T47D (cell line): Measurements from ENCODE around the gene APBB1.

ENCODE experiments used
- DNase-seq, 2 experiments: peaks; one replicate each; pipeline versions ENCODE4 v3.0.0 to v3.0.0-alpha.2; 2011 to 2012; ENCODE audit warnings: low read depth in 1 of 2, low spot score in 1 of 2
- JUND ChIP-seq: IDR thresholded peaks from 2 replicates; pipeline ENCODE4 v1.6.1; 2012; ENCODE audit warnings: low read depth
- in situ Hi-C: cut with HindIII; loops from 2 replicates; pipeline ENCODE4 v1.10.0; 2016; ENCODE audit warnings: low sequenced_read_pairs, low pct_unique_long_range_greater_than_20kb

Gene APBB1

DNA sequence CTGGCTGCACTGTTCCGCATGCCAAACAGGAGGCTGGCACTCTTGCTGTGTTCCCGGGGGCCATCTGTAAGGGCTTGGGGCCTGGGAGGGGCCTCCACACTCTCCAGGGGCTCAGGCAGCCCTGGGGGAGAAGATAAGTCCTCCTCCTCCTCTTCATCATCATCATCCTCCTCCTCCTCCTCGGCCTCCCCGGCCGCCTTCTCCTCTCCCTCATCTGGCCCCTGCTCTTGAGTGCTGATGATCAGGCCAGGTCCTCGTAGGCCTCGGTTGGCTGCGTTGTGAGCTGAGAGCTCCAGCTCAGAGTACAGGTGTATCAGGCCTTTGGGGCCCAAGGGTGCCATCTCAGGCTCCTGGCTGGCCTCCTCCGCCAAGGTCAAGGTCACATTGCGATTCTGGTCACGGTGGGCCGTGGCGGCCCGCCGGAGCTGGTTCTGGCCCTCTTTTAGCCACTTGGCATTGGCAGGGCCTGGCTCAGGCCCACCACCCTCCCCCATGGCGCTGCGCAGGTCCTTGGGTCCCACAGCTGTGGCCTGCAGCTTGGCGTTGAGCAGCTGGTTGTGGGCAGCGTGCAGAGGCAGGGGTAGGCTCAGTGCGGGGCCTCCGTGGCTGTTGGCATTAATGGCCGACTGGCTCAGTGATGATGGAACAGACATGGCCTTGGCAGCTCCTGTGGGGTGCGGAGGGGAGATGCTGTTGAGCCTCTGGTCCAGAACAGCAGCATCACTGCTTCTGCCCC, 8.0 kb downstream of the APBB1 start:
- TF ChIP-seq JUND: no peak
- in situ Hi-C loops: no loop called here
- no peak for DNase-seq

DNA sequence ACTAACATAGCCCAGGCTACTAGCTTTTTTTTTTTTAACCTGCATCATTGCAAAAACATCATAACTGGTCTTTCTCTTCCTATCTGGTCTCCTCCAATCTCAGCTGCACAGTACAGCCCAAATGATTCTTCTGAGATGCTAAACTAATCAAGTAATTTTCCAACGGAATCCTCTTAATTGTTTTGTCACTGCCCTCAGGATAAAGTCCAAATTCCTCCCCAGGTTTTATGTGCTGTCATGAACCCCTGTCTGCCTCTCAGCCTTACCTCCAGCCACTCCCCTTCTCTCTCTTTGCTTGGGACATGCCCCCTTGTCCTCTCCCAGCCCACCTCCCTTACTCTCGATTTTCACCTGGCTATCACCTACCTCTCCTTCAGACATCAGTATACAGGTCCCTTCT, 12.5 kb downstream of the APBB1 start:
- DNase-seq: no peak
- in situ Hi-C loops: no loop called here
- TF ChIP-seq JUND: no peak

DNA sequence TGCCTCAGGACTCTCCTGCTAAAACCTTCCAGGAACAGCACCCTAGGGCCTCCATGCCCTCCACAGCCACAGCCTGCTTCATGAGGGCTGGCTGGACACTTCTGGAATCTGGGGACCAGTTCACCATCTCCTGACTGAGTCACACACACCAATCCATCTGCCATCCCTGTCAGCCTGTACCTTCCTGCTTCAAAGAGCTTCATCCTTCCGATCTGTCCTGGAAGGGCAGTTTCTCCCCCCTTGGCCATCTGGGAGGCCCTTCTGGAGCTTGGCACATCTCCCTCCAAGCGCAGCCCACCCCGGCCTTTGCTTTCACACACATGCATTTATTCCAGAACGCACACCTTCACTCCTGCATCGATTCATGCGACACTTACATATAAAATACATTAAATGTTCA, 13.0 kb downstream of the APBB1 start:
- DNase-seq: no peak
- in situ Hi-C loops: no loop called here
- no peak for TF ChIP-seq JUND

DNA sequence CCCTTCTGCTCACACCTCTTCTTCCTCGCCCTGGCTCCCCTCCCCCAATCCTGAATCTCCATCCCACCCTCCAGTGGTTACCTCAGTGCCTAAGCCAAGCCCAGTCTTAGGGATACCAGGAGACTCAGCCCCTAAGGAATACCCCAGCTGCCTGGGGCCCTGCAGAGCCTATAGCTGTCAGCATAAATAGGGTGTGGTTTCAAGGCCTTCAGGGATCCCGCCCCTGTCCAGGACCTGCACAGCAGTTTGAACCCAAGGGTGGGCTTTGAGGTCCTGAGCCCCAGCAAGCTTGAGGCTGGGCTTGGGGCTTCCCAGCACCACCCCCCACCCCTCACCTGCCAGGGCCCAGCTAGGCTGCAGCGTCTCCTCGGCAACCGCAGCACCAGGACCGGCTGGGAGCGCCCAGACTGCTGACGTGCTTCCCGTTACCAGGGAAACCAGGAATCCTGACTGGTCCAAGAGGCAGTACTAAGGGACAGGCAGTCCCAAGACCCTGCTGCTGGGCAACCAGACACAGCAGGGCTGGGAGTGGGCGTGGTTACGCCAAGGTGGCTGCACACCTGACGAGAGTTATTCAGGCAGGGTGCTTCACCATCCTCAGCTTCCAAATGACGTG, 13.7 kb downstream of the APBB1 start:
- no peak for DNase-seq
- no peak for TF ChIP-seq JUND
- in situ Hi-C loops: no loop called here

DNA sequence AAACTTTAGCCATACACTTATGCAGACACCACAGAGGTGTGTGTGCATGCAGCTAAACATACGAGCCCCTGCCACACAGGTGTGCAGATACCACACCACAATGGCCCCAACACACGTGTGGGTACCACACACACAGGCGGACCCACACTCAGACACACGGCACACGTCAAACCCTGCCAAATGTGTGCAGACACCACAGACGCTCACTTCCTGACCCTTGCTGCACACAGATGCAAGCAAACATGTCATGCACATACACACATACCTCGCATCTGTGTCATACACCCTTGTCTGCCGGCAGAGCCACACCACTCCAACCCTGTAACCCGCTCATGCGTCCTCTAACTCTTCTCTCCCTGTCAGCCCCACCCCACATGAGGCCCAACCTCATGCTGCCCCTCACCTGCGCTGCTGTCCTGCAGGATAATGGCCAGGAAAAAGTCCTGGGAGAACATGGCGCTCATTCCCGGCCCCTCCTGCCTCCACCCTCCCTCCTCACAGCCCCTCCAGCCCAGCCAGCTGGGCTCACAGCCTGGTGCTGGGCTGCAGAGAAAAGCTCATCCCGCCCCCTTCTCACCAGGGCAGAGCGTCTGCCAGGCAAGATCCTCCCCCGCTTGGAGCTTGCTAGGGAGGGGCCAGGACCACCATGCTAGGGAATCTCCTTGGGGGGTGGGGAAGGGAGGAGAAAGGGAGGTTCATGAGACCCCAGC, 14.4 kb downstream of the APBB1 start:
- no peak for TF ChIP-seq JUND
- in situ Hi-C loops: no loop called here
- no peak for DNase-seq

DNA sequence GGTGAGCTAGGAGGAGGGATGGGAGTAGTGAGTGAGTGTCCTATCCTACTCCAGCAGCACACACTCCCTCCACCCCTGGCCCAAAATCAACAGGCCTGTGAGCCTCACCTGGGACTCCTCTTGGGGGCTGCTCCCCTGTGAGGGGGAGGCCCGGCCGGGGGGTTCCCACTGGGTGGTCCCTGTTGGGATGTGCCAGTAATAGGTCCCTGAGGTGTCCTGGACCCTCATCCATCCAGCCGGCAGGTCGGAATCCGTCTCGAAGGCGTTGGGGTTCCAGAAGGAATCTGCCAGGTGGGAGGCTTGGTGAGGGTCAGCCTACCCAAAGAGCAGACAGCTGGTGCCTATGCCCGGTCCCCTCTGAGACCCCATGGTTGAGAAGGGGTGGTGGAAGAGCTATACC, 15.4 kb downstream of the APBB1 start:
- in situ Hi-C loops: no loop called here
- no peak for DNase-seq
- TF ChIP-seq JUND: no peak

DNA sequence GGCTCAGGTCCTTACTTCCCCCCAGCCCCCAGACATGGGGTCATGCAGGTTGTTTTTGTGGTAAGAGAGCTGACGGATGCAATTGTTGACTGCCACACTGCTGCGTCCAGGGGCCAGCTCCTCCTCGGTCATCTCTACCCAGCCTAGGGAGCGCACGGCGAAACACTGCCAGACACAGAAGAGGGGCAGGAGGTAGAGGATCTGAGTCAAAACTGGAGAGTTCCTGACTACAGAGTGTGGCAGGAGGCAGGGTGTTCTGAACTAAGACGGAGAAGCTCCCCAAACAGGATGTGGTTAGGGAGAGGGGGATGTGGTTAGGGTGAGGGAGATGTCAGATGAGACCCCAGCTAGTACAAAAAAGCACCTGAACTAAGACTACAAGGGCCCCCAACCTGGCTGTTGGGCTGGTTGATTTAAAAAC, 16.3 kb downstream of the APBB1 start:
- DNase-seq: no peak
- in situ Hi-C loops: no loop called here
- TF ChIP-seq JUND: no peak

DNA sequence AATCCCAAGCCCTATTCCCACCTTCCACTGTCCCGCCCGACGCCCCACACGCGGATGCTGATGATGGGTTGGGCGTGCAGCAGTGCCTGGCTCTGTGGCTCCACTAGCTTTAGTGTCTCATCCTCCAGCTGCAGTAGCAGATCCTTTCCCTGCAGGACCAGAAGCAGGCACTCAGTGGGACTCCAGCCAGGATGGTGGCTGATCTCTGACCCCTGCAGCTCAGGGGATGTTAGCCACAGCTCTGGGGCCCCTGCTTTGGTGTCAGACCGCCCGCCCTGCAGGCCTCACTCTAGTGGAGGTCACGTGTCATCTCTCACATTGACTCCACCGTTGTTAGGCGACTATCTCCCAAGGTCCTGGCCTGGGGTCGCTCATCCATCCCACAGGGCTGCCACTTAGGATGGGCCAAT, 16.8 kb downstream of the APBB1 start:
- in situ Hi-C loops: no loop called here
- TF ChIP-seq JUND: no peak
- DNase-seq: no peak

DNA sequence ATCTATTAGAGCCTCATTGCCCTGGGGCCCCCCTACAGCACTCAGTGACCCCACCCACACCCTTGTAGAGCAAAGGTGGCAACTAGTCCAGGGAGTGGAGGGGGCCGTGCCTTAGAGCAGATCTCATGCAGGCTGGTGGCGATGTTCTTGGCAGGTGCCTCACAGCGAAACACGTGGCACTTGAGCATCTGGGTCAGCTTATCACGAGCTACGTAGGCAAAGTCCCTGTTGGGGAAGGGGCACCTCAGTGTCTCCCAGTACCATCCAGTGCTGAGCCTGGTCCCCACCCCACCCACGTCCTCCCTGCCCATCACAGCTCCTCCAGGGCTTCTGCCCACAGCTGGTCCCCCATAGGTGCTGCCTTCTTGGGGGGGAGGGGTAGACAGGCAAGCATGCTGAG, 17.4 kb downstream of the APBB1 start:
- no peak for DNase-seq
- in situ Hi-C loops: no loop called here
- TF ChIP-seq JUND: no peak

DNA sequence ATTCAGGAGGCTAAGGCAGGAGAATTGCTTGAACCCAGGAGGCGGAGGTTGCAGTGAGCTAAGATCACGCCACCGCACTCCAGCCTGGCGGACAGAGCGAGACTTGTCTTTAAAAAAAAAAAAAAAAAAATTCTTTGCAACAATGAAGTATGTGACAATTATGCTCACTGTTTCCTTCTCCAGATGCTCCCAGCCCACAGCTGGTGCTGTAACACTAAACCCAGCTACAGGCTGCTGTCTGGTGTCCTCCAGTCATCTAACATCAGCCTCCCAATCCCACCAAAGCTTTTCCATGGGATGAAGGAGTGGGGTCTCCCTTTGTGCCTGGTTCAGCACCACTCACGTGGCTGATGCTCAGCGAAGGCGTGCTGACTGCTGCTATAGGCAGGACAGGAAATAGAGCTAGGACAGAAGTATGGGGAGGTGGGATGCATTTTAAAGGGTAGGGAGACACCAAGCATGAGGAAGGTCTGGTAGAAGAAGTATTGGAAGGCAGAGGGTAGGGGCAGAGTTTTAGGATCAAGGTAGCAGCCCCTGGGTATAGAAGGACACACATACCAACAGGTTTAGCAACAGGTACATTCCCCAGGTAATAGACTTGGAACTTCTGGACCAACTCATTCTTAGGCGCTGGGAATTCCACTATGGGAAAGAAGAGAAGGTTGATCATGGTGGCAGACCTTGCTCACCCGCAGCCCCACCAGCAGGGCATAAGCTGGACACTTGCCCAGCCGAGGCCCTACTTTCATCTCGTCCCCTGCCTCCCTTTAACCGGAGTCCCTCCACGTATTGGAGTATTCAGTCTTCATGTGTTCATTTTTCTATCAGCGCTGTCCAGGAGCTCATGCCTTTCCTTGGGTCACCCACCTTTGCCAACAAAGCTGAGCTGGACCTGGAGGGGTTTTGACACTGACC, 18.2 kb downstream of the APBB1 start:
- in situ Hi-C loops: no loop called here
- TF ChIP-seq JUND: no peak
- no peak for DNase-seq

DNA sequence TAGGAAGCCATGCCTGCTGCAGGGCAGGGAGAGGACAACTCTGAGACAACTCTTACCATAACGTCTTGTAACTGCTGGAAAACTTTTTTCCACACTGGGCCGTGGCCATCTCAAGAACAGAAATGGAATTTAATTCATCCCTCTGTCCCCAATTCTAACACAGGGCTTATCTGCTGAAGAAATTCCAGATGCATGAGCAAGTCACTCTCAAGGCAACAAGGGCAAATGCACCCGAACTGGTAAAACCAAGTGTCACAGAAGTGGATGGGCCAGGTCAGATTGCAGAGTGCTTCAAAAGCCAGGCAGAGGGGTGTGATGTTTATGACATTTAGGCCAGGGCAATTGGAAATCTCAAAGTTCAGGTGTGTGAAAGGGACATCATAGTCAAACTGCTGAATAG, 21.3 kb downstream of the APBB1 start:
- no peak for DNase-seq
- no peak for TF ChIP-seq JUND
- in situ Hi-C loops: no loop called here

DNA sequence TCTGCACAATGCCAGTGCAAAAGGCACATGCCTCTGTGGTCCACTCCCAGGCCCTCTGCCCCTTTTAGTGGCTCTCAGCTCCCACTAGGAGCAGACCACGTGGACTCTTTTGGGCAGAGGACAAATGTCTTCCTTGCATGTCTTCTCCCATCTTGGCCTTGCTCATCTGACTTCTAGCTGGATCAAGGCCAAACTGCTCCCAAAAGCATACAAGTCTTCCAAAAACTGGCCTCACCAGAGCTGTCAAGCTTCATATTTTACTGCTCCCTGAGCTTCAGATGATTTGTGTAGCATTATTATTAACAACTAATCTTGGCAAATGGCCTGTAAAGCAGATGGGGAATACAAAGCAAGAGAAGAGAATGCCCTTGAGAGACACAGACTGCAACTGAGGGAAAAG, 21.7 kb downstream of the APBB1 start:
- in situ Hi-C loops: no loop called here
- DNase-seq: no peak
- TF ChIP-seq JUND: no peak
